ENCODE measurements around the gene KLHL29.

GRCh38 chr2:23446916-23447315 lies 61.9 kb downstream of the KLHL29 start:
- TF ChIP-seq EZH2 (IDR thresholded peaks at IDR 0.05; ENCODE audit: insufficient read depth, poor library complexity, severe bottlenecking) (no peak), EZH2phosphoT487 (IDR thresholded peaks at IDR 0.05; ENCODE audit: insufficient read depth, low read depth) (no peak)

Measured in GM23248 (cell line).